ENCODE measurements around the gene ERG.

The ERG gene

DNA sequence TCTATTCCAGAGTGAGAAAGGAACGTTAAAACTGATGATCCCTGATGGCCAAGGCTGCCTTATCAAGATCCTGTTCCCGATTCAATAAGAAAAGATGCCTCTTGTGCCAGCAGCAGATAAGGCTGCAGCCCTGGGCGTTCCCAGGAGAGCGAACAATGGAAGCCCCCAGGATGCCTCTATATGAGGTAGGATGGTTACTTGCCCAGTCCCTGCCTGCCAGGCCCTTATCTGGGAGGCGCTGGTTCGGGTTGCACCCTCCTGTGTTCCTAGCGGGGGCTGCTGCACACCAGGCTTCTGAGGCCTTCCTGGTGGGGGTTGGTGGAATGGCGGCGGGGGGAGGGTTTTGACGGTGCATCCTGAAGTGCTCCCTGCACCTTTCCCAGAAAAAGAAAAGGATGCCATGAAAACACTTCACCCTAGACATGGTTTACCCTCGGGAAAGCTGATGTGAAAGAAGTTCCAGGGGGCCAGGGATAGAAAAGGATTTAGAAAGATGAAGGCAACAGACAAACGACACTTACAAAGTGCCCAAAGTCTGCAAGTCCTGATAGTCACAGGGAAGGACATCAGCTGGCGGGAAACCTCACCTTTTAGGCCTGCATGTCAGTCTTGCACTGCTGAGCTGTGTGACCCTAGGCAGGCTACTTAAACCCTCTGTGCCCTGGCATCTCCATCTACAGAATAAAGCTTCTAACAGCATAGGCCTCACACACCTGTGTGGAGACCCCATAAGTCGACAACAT lies 141.2 kb downstream of the ERG start:
- DNase-seq (ENCODE audit: low spot score): no peak

DNA sequence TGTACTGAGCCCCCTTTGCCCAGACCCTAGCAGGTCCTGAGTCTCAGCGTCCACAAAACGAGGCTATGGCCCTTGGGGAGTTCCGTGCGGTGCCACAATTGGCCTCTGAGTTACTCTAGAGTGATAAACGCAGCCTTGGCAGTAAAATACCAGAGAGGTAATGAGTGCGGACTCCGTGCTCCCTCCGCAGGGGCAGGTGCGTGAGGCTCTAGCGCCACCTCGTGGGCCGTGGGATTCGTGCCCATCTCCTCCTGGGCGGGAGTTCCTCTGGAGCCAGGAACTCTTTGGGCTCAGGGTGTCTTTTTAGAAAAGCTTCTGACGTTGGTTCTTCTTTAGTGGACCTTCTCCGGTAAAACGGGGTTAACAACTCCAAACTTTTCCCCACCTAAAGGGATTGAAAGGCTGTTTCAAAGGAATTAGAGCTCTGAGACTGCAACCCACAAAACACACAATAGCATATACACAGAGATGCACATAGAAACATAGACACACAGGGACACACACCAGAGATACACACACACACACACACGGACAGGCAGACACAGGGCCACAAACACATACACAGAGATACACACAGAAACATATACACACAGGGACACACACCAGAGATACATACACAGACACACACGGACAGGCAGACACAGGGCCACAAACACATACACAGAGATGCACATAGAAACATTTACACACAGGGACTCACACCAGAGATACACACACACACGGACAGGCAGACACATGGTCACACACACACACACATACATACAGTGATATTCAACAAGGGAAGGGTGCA lies 142.1 kb downstream of the ERG start:
- DNase-seq (ENCODE audit: low spot score): peak; percentile 93

DNA sequence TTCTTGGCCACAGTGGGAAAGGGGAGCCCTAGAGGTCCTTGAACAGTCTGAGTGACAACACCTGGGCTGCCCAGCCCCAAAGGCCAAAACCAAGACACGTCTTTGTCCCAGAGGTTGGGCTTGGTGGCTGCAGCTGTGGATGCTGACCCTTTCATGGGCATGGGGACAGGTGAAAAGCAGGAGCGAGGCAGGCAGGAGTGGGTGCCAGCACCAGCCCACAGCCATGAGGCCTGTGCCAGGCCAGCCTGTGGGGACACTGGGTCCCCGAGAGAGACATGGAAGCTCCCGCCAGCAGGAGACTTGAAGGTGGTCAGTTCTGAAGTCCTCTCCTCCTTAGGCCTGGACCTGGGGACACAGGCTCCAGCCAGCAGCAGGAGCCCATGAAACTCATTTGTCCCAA lies 142.9 kb downstream of the ERG start:
- no peak for DNase-seq (ENCODE audit: low spot score)

DNA sequence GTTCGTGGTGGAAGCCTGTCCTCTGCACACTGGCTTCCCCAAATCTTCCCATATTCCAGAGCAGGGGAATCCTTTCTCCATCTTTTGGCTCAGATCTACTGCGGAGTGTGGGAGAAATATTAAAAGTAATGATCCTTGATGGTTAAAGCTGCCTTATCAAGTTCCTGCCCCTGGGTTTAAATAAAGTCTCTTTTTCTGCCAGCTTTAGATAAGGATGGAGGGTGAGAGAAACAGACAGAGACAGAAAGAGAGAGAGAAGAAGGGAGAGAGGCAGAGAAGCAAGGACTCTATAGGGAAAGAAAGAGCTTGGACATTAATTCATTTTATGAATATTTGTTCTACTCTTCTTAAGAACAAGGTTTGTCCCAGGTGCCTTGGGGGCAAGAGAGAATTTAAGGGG lies 143.5 kb downstream of the ERG start:
- no peak for DNase-seq (ENCODE audit: low spot score)

DNA sequence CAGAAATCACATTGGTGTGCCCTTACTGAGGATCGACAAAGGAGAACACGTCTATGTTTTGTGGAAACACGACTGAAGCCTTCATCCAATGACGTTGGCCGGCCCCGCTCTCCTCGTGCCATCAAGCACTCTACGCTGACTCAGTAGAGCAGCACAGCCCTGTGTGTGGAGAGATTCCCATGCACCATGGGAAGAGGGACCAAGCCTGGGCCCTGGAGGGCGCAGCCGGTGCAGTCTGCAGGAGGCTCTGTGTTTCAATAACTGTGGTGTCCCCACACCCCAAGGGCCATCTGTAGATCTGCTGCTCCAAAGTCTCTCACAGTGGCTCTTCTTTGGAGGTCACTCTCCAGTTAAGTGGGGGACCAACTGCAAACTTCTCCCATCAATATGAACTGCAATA lies 144.0 kb downstream of the ERG start:
- no peak for DNase-seq (ENCODE audit: low spot score)

DNA sequence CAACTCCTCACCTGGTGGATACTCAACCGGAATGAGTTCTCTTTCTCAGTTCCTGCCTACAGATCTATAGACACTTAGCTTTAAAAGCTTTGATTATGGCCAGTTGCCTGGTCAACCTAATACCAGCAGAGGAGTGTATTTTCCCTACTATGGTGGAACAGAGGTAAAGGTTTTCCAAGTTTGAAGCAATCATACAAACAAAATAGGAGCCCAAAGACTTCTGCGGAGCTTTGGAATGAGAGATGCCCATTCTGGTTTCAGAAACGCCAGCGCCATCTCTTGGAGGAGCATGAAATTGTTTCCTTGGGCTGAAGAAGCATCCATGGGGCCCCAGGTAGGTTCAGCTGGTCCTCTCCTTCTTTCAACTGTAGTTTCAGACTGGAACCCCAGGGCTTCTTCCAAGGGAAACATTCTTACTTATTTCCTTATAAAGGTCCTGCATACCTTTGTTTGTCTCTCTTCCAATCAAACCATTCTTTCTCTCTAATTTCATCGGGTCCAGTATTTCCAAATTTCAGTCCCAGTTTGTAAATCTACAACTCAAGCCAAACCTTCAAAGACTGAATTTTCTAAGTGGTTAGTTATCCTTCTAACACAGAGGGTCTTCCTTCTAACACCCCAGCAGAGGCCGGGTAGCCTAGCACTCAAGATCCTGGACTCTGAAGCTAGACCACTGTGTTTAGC lies 145.6 kb downstream of the ERG start:
- DNase-seq (ENCODE audit: low spot score): peak; percentile 85

DNA sequence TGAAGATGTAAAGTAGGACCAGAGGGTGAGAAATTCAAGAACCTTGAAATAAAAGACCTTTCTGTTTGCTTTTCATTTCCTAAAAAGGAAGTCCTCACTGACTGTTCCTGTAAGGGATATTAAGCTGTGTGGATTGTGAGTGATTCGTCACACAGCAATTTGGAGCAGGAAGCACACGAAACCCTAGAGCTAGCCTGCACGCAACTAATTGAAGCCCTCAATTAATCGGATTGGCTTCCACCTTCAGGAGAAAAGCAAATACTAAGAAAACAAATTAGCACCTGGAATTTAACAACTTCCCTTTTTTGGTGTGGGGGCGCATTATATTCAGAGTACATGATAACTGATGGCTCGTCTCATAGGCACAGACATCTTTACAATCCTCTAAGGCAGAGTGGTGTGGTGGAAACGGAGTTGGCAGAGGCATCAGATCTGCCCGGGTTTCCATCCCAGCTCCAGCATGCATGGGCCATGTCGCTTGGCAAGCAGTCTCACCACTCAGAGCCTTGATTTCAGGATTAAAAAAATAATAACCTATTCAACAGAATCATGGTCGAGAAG lies 146.2 kb downstream of the ERG start:
- peak; percentile 84 for DNase-seq (ENCODE audit: low spot score)

DNA sequence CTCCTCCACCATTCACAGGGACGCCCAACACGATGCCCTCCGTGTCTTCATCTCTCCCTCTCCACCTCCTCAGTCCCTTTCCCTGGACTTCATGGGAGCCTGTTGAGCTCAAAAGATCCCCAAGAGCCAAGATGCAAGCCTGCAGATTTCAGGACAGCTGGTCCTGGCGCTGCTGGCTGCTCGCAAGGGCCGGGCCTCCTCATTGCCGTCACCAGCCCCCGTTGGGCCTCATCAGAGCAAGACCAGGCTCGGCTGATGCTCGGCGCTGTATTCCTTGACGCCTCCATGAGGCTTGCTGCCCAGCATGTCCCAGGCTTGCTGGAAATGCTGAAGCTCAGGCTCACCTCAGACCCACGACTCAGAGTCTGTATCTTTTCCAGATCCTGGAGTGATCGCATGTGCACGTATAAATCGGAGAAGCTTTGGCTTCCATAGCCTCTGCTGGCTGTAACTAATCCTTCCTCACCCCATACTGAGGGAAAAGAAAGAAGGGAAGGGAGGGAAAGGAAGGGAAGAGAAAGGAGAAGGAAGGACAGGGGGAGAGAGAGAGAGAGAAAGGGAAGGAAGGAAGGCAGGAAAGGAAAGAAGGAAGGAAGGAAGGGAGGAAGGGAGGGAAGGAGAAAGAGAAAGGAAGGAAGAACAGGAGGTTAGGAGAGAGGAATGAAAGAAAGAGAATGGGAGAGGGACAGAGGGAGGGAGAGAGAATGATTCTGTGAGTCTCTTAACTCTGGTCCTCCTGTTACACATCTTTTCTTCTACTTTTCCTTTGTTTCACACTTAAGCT lies 146.9 kb downstream of the ERG start:
- DNase-seq (ENCODE audit: low spot score): no peak

DNA sequence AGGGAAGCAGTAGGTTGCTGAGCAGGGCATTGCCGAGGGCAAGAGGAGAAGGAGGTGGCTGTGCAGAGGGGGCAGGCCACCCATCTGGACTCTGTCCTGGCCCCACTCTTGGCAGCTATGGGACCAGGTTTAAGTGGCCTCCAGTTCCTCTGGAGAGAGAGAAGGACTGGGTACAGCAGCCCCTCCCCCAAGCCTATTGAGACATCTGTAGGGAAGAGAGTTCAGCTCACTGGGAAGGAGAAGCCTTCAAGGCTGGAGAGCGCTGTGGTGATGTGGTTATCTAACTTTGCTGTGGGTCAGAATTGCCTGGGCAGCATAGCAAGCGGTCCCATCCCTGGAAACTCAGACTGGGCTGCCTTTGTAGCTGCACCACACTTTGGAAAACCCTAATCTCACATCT lies 147.6 kb downstream of the ERG start:
- no peak for DNase-seq (ENCODE audit: low spot score)

DNA sequence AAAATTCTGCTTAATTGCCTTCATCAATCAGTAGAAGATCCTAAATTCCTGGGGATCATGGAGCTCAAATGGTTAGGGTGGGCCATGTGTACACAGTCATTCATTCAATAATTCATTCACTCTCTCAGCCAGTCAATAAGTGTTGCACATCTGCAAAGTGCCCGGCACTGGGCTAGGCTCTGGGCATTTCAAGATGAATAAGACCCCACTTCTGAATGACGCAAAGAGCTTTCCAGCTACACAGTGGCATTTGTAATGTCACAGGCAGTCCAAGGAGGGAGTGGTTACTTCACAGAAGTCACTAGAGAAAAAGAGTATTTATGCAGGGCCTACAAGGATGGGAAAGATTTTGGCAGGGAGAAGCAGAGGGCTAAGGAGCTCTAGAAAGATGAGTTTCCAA lies 148.3 kb downstream of the ERG start:
- DNase-seq (ENCODE audit: low spot score): no peak

DNA sequence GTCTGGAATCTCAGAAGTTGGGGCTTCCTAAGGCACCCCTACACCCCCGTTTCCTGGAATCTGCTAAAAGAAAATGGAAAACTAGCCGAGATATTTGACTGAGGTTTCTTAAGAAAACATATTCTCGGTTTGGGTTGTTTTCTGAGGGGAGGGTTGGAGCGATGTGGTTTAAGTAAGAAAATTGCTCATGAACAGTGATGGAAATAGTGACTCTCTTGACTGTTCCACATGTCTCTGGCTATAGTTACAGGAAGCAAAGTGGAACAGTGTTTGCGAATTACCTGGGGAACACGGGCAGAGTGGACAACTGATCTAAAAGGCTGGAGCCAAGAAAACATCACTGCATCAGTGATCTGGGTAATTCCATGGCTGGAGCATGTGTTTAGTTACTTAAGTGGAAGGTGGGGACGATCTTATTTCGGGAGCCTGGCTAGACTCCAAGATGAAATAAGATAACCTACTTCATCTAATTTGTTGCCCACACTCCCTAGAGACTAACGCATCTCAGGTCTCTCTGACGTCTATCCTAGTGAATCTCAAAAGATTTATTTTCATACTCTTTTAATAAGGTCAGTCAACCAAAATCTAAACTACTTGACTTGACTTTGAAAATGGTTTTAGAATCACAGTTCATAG lies 149.0 kb downstream of the ERG start:
- DNase-seq (ENCODE audit: low spot score): no peak

DNA sequence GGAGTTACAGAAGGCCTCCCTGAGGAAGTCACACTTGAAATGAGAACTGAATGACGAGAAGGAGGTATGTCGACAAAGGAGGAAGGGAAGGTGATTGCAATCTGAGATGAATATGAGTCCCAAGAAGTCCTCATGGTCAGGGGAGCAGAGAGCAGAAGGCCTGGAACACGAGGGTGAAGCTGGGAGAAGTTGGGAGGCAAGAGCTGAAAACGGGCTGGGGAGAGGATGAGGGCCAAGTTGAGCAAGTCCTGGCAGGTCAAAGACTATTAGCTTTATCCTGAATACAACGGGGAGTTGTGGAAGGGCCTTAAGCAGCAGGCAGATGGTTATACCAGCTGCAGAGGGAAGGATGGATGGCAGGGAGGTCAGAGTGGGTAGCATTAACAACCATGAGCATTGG lies 152.0 kb downstream of the ERG start:
- no peak for DNase-seq (ENCODE audit: low spot score)

DNA sequence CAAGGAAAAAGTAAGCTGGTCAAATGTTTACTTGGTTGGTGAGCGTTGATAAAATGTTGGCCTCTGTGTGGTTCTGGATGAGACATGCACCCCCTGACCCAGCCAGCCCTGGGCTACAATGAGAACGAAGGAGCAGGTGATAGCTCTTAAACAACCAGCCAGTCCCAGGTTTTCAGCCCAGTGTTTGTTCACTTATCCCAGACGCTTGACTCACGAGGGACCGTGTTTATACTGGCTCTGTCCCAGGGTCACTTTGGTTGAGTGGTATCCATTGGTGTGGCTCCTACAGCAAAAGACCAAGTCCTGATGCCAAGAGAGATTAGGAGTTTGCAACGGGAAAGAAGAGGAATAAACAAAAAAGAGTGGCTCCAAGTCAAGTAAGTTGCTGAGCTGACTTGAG lies 154.6 kb downstream of the ERG start:
- peak; percentile 47 for DNase-seq (ENCODE audit: low spot score)

DNA sequence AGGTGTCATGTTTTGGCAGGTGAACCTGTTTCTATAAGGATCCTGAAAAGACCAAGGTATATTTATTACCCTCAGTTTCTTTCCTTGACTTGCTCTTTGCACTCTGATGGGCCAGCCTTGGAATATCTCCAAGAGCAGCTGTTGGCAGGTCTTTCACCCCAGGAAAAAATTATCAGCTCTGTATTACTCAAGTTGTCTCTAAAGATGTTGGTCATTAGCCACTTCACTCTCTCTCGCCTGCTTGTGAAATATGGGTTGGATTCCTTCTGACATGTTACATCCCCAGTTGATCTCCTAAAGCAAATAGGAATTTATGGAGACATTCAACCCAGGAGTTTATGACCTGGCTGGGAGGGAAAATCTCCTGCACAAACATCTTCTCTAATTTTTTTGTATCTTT lies 155.5 kb downstream of the ERG start:
- DNase-seq (ENCODE audit: low spot score): no peak

DNA sequence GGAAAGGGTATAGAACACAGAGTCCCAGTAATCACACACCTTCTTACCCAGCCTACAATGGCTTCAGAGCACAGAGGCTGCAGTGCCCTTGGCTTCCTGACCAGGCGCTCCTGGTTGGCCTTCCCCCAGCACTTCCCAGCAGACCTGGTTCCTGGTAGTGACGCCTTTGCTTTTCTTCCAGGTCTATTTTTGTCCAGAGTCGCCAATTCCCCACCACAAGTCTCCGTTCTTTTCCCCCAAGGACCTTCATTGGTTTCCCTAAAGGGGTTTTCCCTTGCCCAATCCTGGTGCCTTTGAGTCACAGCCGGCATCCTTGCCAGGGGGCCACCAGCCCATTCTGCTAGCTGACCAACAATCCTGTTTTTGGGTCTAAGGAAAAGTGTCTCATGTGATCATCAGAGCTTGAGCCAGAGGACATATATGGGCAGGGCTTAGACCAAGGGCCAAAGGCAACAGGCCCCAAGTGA lies 156.7 kb downstream of the ERG start:
- no peak for DNase-seq (ENCODE audit: low spot score)

DNA sequence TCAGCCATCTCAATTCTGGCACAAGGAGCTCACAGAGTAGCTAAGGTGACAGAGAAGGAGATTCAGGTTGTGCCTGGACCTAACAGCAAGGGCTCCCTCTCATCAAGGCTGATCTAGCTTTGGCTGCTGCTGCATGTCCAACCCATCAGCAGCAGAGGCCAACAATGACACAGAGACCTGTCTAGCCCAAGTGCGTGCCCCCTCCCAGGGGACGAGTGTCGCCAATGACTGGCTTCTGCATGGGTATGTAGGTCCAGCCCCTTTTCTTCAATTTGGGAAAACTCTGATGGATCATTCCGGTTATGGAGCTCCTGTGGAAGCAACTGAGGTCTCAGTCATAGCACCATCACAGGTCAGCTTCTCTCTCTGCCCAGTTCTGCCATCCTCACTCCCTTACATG lies 158.1 kb downstream of the ERG start:
- no peak for DNase-seq (ENCODE audit: low spot score)

DNA sequence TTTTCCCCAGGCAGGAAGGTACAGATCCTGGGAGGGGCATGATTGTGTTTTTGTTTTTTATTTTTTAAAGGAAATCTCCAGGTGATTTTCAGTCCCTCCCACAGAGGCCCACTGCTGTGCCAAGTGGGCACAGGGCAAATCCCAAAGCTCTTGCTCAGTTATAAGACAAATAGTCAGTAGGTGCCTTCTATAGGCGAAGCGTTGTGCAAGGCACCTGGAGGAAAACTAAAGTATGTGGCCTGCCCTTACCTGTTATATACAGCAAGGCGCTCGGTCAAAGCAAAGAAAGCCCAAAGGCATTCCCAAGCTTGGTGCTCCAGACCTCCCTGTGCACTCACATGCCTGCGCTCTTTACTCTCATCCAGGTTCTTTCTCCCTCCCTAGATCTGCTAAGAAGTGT lies 160.5 kb downstream of the ERG start:
- no peak for DNase-seq (ENCODE audit: low spot score)

DNA sequence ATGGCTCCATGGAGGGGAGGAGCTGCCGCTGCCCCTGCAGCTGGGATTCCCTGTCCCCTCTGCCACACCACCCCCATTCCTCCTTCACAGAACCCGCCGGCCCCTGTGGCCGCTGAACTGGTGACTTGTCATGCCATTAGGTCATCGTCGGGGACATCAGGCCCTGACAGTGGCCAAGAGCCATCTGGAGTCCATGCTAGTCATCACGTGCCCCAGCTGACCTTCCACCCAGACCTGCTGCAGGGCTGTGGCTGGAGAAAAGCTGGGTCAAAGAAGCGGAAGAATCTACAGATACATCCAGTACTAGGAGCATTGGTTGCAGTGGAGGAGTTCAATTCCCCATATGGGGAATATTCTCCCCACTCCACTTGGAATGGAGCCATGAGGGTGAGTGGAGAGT lies 163.4 kb downstream of the ERG start:
- no peak for DNase-seq (ENCODE audit: low spot score)

DNA sequence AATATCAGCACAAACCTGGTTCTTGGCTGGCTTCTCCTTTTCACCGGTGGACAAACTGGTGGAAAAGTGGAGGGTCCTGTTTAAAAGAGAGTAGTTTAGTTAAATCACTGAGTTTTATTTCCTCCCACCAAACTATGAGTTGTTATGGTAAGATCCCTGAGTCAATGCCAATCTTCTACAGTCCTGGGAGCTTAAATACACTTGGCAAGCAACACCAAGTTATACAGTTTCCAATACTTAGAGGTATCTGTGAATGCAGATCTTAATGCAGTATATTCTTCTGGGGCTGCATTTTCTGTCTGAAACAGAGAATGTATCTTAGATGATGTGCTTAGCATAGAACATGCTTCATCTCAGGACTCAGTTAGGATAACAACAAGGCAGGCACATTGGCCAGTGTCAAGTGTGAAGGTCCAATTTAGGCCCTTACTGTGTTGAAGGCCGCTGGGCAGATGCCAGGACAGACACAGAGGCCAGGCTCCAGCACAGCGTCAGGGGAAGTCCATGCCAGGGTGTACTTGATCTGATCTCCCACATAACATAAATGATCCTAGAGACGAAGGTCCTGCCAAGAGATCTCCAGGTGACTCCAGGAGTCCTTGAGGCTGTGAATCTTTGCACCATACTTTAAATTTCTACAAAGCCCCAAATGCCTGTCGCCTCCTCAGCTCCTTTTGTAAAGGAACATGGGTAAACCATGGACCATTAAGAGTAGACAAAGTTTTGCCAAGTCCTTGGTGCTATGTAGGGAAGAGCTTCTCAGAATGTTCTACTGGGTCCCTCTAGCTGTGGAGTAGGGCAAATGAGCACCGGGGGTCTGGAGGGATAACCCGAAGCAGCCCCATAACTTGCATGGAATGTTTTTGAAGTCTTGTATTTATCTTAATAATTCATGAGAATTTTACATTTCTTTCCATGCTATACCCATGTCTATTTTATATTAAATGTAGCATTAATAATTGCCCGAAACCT lies 164.7 kb downstream of the ERG start:
- DNase-seq (ENCODE audit: low spot score): no peak

DNA sequence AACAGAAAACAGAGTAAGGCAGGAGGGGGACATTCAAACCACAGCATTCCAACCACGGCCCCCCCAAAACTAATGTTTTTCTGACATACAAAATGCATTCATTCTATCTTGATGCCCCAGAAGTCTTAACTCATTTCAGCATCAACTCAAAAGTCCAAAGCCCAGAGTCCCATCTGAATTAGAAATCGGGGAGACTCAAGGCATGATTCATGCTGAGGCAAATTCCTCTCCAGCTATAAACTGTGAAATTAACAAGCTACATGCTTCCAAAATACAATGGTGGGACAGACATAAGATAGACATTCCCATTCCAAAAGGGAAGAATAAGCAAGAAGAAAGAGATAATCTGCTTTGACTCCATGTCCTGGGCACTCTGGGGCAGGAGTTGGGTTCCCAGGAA lies 167.6 kb downstream of the ERG start:
- DNase-seq (ENCODE audit: low spot score): no peak

Data from AG20443 (cell line).